H9 (cell line): ENCODE results near the gene ZCCHC10. TPM values are rescaled to one million over a fixed set of nuclear protein-coding genes. Genes with fewer than 3 reads are reported as not detected.
A peak's percentile ranks its signal among the peaks of the same experiment; 100 is the strongest.

ENCODE experiments used
- DNase-seq: peaks from one replicate; pipeline ENCODE4 v3.0.0-alpha.2; 2017
- H2AFZ ChIP-seq: one replicate; pipeline ENCODE4 v1.6.1; 2013; ENCODE audit warnings: mild to moderate bottlenecking, low read length, control low read depth, moderate library complexity
- H2AK5ac ChIP-seq: 2 replicates; pipeline ENCODE4 v1.6.1; 2013; ENCODE audit warnings: low read length, control low read depth, mixed read lengths; ENCODE audit not compliant: insufficient read length
- H2BK120ac ChIP-seq: one replicate; pipeline ENCODE4 v1.6.1; 2013; ENCODE audit warnings: low read depth, mild to moderate bottlenecking, low read length, control low read depth, inconsistent platforms; ENCODE audit not compliant: poor library complexity, severe bottlenecking
- H2BK12ac ChIP-seq: 2 replicates; pipeline ENCODE4 v1.6.1; 2013; ENCODE audit warnings: low read length, control low read depth, mixed read lengths, low read depth; ENCODE audit not compliant: insufficient read length
- H2BK15ac ChIP-seq: 2 replicates; pipeline ENCODE4 v1.6.1; 2013; ENCODE audit warnings: low read depth, low read length, control low read depth
- H2BK20ac ChIP-seq: one replicate; pipeline ENCODE4 v1.6.1; 2013; ENCODE audit warnings: low read depth, mild to moderate bottlenecking, low read length, control low read depth, inconsistent platforms; ENCODE audit not compliant: poor library complexity, severe bottlenecking
- H2BK5ac ChIP-seq: 2 replicates; pipeline ENCODE4 v1.6.1; 2013; ENCODE audit warnings: low read length, control low read depth, mixed read lengths; ENCODE audit not compliant: insufficient read length
- H3K14ac ChIP-seq: 2 replicates; pipeline ENCODE4 v1.6.1; 2013; ENCODE audit warnings: low read length, control low read depth; ENCODE audit not compliant: insufficient read depth
- H3K18ac ChIP-seq: 2 replicates; pipeline ENCODE4 v1.6.1; 2013; ENCODE audit warnings: low read depth, mild to moderate bottlenecking, mixed read lengths, low read length, control low read depth; ENCODE audit not compliant: insufficient read length
- H3K23ac ChIP-seq: 2 replicates; pipeline ENCODE4 v1.6.1; 2013; ENCODE audit warnings: low read length, control low read depth, mixed read lengths, low read depth; ENCODE audit not compliant: insufficient read length
- H3K23me2 ChIP-seq: 2 replicates; pipeline ENCODE4 v1.6.1; 2013; ENCODE audit warnings: low read depth, mild to moderate bottlenecking, mixed read lengths, low read length, control low read depth; ENCODE audit not compliant: insufficient read length, poor library complexity, severe bottlenecking
- H3K27ac ChIP-seq: 2 replicates; pipeline ENCODE4 v1.5.1; 2013; ENCODE audit warnings: low read length, control low read depth, mixed read lengths, low read depth; ENCODE audit not compliant: insufficient read length
- H3K27me3 ChIP-seq: 2 replicates; pipeline ENCODE4 v1.6.1; 2013; ENCODE audit warnings: low read length, control low read depth, inconsistent platforms; ENCODE audit not compliant: insufficient read depth
- H3K4ac ChIP-seq: 2 replicates; pipeline ENCODE4 v1.6.1; 2013; ENCODE audit warnings: low read depth, mild to moderate bottlenecking, control low read depth, inconsistent platforms, low read length, moderate library complexity
- H3K4me1 ChIP-seq: 2 replicates; pipeline ENCODE4 v1.6.1; 2013; ENCODE audit warnings: low read length, control low read depth, inconsistent platforms; ENCODE audit not compliant: insufficient read depth
- H3K4me2 ChIP-seq: 2 replicates; pipeline ENCODE4 v1.6.1; 2013; ENCODE audit warnings: low read length, control low read depth, mixed read lengths; ENCODE audit not compliant: insufficient read length, insufficient read depth
- H3K56ac ChIP-seq: 2 replicates; pipeline ENCODE4 v1.6.1; 2013; ENCODE audit warnings: low read depth, mild to moderate bottlenecking, mixed read lengths, low read length, control low read depth; ENCODE audit not compliant: insufficient read length
- H3K79me1 ChIP-seq: 2 replicates; pipeline ENCODE4 v1.6.1; 2013; ENCODE audit warnings: low read depth, mild to moderate bottlenecking, moderate library complexity, low read length, control low read depth, inconsistent platforms; ENCODE audit not compliant: insufficient read depth, poor library complexity, severe bottlenecking
- H3K79me2 ChIP-seq: 2 replicates; pipeline ENCODE4 v1.6.1; 2013; ENCODE audit warnings: low read length, control low read depth, inconsistent platforms; ENCODE audit not compliant: insufficient read depth
- H3K9ac ChIP-seq: 2 replicates; pipeline ENCODE4 v1.6.1; 2013; ENCODE audit warnings: low read length, control low read depth, mixed read lengths; ENCODE audit not compliant: insufficient read length; ENCODE audit errors: extremely low read depth
- H3K9me3 ChIP-seq: one replicate; pipeline ENCODE4 v1.6.1; 2013; ENCODE audit warnings: low read depth, low read length, inconsistent platforms; ENCODE audit not compliant: control insufficient read depth
- H3T11ph ChIP-seq: one replicate; pipeline ENCODE4 v1.6.1; 2013; ENCODE audit warnings: mild to moderate bottlenecking, low read length, control low read depth, inconsistent platforms
- H4K20me1 ChIP-seq: one replicate; pipeline ENCODE4 v1.6.1; 2013; ENCODE audit not compliant: control insufficient read depth, insufficient read length, insufficient read depth
- H4K5ac ChIP-seq: 2 replicates; pipeline ENCODE4 v1.6.1; 2013; ENCODE audit warnings: low read depth, mild to moderate bottlenecking, mixed read lengths, low read length, control low read depth; ENCODE audit not compliant: insufficient read length
- H4K8ac ChIP-seq: replicated peaks from 2 replicates; pipeline ENCODE4 v1.6.1; 2013; ENCODE audit warnings: low read length, control low read depth, mixed read lengths, low read depth; ENCODE audit not compliant: insufficient read length
- H4K91ac ChIP-seq: 2 replicates; pipeline ENCODE4 v1.6.1; 2013; ENCODE audit warnings: low read depth, mild to moderate bottlenecking, moderate library complexity, mixed read lengths, low read length, control low read depth; ENCODE audit not compliant: insufficient read length
- H3K27ac Mint-ChIP-seq, 3 experiments: 2 replicates in 2 of 3; 3 replicates in 1 of 3; pipeline ENCODE4 v1.8.0; 2020 to 2021; ENCODE audit warnings: mixed read lengths in 3 of 3, mild to moderate bottlenecking in 1 of 3, moderate library complexity in 1 of 3
- H3K27me3 Mint-ChIP-seq: 2 replicates; pipeline ENCODE4 v1.8.0; 2021; ENCODE audit warnings: low read depth, mild to moderate bottlenecking, moderate library complexity, mixed read lengths
- H3K36me3 Mint-ChIP-seq, 3 experiments: 2 replicates in 2 of 3; 3 replicates in 1 of 3; pipeline ENCODE4 v1.8.0; 2020 to 2021; ENCODE audit warnings: low read depth in 3 of 3, mixed read lengths in 3 of 3; ENCODE audit not compliant: insufficient read depth in 1 of 3
- H3K4me1 Mint-ChIP-seq, 2 experiments: 2 replicates each; pipeline ENCODE4 v1.8.0; 2020; ENCODE audit warnings: mixed read lengths in 2 of 2
- H3K4me3 Mint-ChIP-seq, 2 experiments: 2 replicates in 1 of 2; 3 replicates in 1 of 2; pipeline ENCODE4 v1.8.0; 2020 to 2021; ENCODE audit warnings: mild to moderate bottlenecking in 2 of 2, mixed read lengths in 2 of 2, moderate library complexity in 1 of 2
- H3K9me3 Mint-ChIP-seq, 2 experiments: 2 replicates in 1 of 2; 3 replicates in 1 of 2; pipeline ENCODE4 v1.8.0; 2020; ENCODE audit warnings: mild to moderate bottlenecking in 2 of 2, mixed read lengths in 2 of 2, moderate library complexity in 1 of 2
- WGBS: extraction: QIAGEN DNeasy Blood & Tissue Kit; methylation state at CpG from one replicate; pipeline ENCODE4 v1.1.7; 2013; ENCODE audit warnings: missing lambda C conversion rate, low lambda C conversion rate, mixed read lengths; ENCODE audit not compliant: insufficient read length; ENCODE audit errors: extremely low coverage; 5-methylcytosine and 5-hydroxymethylcytosine counted together
- long read RNA-seq: library from polyadenylated mRNA; unstranded; transcript quantifications from one replicate; pipeline ENCODE4 v2.0.0, GENCODE V29; 2020
- total RNA-seq: library from RNA; stranded (reverse); gene quantifications from 2 replicates; pipeline ENCODE4 v1.2.1, GENCODE V29; 2021
- TF ChIP-seq, protein P1 (sequence below): fragments of 200-600 bp; sonication (generic); conservative IDR thresholded peaks from 3 replicates; pipeline ENCODE4 v1.8.0; 2021; ENCODE audit warnings: antibody characterized with exemption, mild to moderate bottlenecking

Gene ZCCHC10
- total RNA-seq: 34.0 and 34.4 TPM in 2 replicates
- long read RNA-seq, transcript ZCCHC10-209 (5 exons, 794 nt): minor isoform, 11 of 136 reads
- long read RNA-seq, transcript ZCCHC10-207 (5 exons, 1,070 nt): minor isoform, 38 of 136 reads
- long read RNA-seq, transcript ZCCHC10-201 (4 exons, 2,178 nt): major isoform, 54 of 136 reads
- long read RNA-seq, transcript ZCCHC10-206 (4 exons, 608 nt): minor isoform, 16 of 136 reads
- long read RNA-seq, partial matches to known transcripts: 5 of 136 reads
- long read RNA-seq, other reads (novel, unspliced or antisense): 9 of 136 reads

DNA sequence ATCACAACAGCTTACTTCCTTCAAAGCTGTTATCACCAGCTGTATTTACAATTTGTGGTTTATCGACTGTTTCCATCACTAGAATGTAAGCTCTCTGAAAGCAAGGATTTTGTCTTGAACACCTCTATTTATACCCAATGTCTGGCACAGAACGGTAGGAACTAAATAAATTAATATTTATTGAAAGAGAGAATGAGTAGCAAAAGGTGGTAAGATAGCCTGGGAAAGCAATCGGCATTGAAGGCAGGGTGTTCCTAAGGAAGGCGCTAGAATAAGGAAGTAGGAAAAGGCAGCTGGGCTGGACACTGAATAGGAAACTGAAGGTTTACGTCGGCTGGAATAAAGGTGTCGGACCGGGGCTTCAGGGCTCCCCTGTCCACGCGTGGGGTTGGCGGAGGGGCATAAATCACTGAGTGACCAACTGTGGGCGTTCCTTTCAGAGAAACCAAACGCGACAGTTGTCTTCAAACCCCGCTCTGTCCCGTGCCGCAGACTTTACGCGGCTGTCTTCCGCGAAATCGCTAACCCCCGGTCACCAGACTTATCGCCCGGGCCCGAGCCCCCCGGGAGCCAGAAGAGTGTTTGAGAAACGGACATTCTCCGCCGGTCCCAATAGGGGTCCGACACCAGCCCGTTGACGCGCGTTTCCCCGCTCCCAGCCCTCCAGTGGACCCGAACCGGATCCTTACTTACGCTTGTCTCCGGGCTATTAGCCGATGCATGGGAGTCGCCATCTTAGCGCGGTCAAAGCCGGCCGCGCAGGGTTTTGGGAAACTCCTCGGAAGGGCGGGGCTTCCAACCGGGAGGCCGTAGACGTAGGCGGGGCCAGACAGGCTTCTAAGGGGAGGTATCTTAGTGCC is at the start of gene ZCCHC10:
Gene ZCCHC10, minus strand, starts transcription at position 746 of the 860 bp plus-strand sequence. Its CDS starts 12 bp downstream, at position 734.
- Histone ChIP-seq H3K9ac (peak within 1 kb of the TSS; percentile 95), H3K79me1 (no peaks in the 10 kb centered on the region), H2BK5ac (no peak within 1 kb of the TSS), H3K23me2 (no peaks in the 10 kb centered on the region), H3K56ac (no peak within 1 kb of the TSS), H2AFZ (no peak within 1 kb of the TSS), H3K23ac (no peak within 1 kb of the TSS), H2BK120ac (no peak within 1 kb of the TSS), H3K79me2 (peaks cover 7% of the 10 kb centered on the region; the same call in 1 of the 2 replicates), H4K91ac (no peak within 1 kb of the TSS), H3K27me3 (no peaks in the 10 kb centered on the region), H2AK5ac (no peak within 1 kb of the TSS), H2BK20ac (no peak within 1 kb of the TSS), H3K4me1 (no peaks in the 10 kb centered on the region), H4K5ac (no peak within 1 kb of the TSS), H4K20me1 (no peaks in the 10 kb centered on the region), H3K18ac (peak within 1 kb of the TSS; percentile 90), H2BK15ac (no peak within 1 kb of the TSS), H3T11ph (no peak within 1 kb of the TSS), H4K8ac (no peak within 1 kb of the TSS), H2BK12ac (no peak within 1 kb of the TSS), H3K14ac (peak within 1 kb of the TSS; percentile 93; the same call in 1 of the 2 replicates), H3K4ac (no peak within 1 kb of the TSS), H3K9me3 (no peaks in the 10 kb centered on the region), H3K27ac (no peak within 1 kb of the TSS), H3K4me2 (peak within 1 kb of the TSS; percentile 71)
- peak; percentile 96 for DNase-seq
- Mint-ChIP-seq H3K4me1 (peaks cover 15 to 17% of the 10 kb centered on the region in 2 experiments), H3K27ac (peak within 1 kb of the TSS; percentile 87 to 97 (median 95)), H3K36me3 (peaks cover 0 to 16% (median 10%) of the 10 kb centered on the region in 3 experiments; a peak in 5 of 7 replicates), H3K4me3 (peak within 1 kb of the TSS; percentile 92 to 94), H3K9me3 (no peaks in the 10 kb centered on the region), H3K27me3 (no peaks in the 10 kb centered on the region)
- TF ChIP-seq, protein P1, sequence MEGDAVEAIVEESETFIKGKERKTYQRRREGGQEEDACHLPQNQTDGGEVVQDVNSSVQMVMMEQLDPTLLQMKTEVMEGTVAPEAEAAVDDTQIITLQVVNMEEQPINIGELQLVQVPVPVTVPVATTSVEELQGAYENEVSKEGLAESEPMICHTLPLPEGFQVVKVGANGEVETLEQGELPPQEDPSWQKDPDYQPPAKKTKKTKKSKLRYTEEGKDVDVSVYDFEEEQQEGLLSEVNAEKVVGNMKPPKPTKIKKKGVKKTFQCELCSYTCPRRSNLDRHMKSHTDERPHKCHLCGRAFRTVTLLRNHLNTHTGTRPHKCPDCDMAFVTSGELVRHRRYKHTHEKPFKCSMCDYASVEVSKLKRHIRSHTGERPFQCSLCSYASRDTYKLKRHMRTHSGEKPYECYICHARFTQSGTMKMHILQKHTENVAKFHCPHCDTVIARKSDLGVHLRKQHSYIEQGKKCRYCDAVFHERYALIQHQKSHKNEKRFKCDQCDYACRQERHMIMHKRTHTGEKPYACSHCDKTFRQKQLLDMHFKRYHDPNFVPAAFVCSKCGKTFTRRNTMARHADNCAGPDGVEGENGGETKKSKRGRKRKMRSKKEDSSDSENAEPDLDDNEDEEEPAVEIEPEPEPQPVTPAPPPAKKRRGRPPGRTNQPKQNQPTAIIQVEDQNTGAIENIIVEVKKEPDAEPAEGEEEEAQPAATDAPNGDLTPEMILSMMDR: no peak
- no CpG with 5 or more reads among the region's 53 CpGs for WGBS
